Mesothelial cell of epicardium (in vitro differentiated cells): Measurements from ENCODE around the gene DOCK4. TPM values are rescaled to one million over a fixed set of nuclear protein-coding genes. Genes with fewer than 3 reads are reported as not detected.

Source experiments
- DNase-seq, 2 experiments: peaks; one replicate each; pipeline ENCODE4 v3.0.0; 2021; ENCODE audit warnings: low spot score in 2 of 2; ENCODE audit not compliant: unreplicated experiment in 2 of 2
- H3K27ac Mint-ChIP-seq: 2 replicates; pipeline ENCODE4 v1.8.0; 2021; ENCODE audit warnings: mixed read lengths
- H3K27me3 Mint-ChIP-seq: 2 replicates; pipeline ENCODE4 v1.8.0; 2021; ENCODE audit warnings: low read depth, mixed read lengths
- H3K36me3 Mint-ChIP-seq: 2 replicates; pipeline ENCODE4 v1.8.0; 2021; ENCODE audit warnings: mixed read lengths
- H3K4me1 Mint-ChIP-seq: 2 replicates; pipeline ENCODE4 v1.8.0; 2021; ENCODE audit warnings: mixed read lengths
- H3K4me3 Mint-ChIP-seq: 2 replicates; pipeline ENCODE4 v1.8.0; 2021; ENCODE audit warnings: mild to moderate bottlenecking, moderate library complexity, mixed read lengths
- H3K9me3 Mint-ChIP-seq: 2 replicates; pipeline ENCODE4 v1.8.0; 2021; ENCODE audit warnings: mixed read lengths
- total RNA-seq: library from RNA; stranded (reverse); gene quantifications from 3 replicates; pipeline ENCODE4 v1.2.1, GENCODE V29; 2021
- TF ChIP-seq, protein P1 (sequence below): fragments of 200-600 bp; sonication (generic); IDR thresholded peaks from one replicate; pipeline ENCODE4 v1.5.0; 2021; ENCODE audit warnings: antibody characterized with exemption; ENCODE audit not compliant: unreplicated experiment

The DOCK4 gene
- total RNA-seq, 1 donor from 2014 or later, result 27.7 TPM

DNA sequence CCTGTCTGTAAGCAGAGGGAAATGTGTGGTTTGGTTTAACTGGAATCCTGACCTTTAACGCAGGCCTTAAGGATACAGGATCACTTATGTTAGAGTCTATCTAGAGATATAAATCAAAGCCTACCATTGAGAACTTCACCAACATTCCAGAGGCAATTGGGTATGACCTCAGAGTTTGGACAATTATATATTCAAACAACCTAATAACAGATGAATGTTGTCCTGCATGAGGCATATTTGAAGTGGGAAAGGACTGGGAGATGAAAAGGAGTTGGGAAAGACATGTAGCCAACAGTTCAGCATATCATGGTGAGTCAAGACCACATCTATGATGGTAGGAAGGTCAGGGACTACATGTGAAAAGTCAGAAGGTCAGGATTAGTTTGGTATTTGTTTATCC is 274.2 kb downstream of the DOCK4 start:
- no peak for DNase-seq
- H3K36me3 Mint-ChIP-seq, result peaks cover 6% of the 10 kb centered on the region
- H3K9me3 Mint-ChIP-seq, result no peaks in the 10 kb centered on the region
- TF ChIP-seq, protein P1, sequence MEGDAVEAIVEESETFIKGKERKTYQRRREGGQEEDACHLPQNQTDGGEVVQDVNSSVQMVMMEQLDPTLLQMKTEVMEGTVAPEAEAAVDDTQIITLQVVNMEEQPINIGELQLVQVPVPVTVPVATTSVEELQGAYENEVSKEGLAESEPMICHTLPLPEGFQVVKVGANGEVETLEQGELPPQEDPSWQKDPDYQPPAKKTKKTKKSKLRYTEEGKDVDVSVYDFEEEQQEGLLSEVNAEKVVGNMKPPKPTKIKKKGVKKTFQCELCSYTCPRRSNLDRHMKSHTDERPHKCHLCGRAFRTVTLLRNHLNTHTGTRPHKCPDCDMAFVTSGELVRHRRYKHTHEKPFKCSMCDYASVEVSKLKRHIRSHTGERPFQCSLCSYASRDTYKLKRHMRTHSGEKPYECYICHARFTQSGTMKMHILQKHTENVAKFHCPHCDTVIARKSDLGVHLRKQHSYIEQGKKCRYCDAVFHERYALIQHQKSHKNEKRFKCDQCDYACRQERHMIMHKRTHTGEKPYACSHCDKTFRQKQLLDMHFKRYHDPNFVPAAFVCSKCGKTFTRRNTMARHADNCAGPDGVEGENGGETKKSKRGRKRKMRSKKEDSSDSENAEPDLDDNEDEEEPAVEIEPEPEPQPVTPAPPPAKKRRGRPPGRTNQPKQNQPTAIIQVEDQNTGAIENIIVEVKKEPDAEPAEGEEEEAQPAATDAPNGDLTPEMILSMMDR, result no peak
- no peaks in the 10 kb centered on the region for H3K4me1 Mint-ChIP-seq
- no peak overlapping the region for H3K4me3 Mint-ChIP-seq
- H3K27ac Mint-ChIP-seq, result no peak overlapping the region
- no peaks in the 10 kb centered on the region for H3K27me3 Mint-ChIP-seq

- Mint-ChIP-seq H3K27me3 (no peaks in the 10 kb centered on the region), H3K4me1 (no peaks in the 10 kb centered on the region), H3K4me3 (no peak overlapping the region)
Measured at GRCh38 chr7:111931016-111931517, 275.1 kb downstream of the DOCK4 start.

GRCh38 chr7:111929264-111929663 is 276.9 kb downstream of the DOCK4 start:
- Mint-ChIP-seq H3K27me3 (no peaks in the 10 kb centered on the region), H3K9me3 (peaks cover under 1% of the 10 kb centered on the region), H3K36me3 (peaks cover 10% of the 10 kb centered on the region), H3K4me1 (no peaks in the 10 kb centered on the region), H3K27ac (no peak overlapping the region), H3K4me3 (no peak overlapping the region)
- TF ChIP-seq, protein P1, result no peak
- no peak for DNase-seq

More at GRCh38 chr7:111931016-111931517, 275.1 kb downstream of the DOCK4 start:
- Mint-ChIP-seq H3K27ac (no peak overlapping the region), H3K36me3 (peaks cover 6% of the 10 kb centered on the region), H3K9me3 (no peaks in the 10 kb centered on the region)
- no peak for DNase-seq
- TF ChIP-seq, protein P1, result no peak

GRCh38 chr7:111927353-111928019 is 278.7 kb downstream of the DOCK4 start:
- Mint-ChIP-seq H3K27me3 (no peaks in the 10 kb centered on the region), H3K27ac (no peak overlapping the region), H3K4me3 (no peak overlapping the region), H3K9me3 (peaks cover 10% of the 10 kb centered on the region), H3K4me1 (no peaks in the 10 kb centered on the region), H3K36me3 (peaks cover 11% of the 10 kb centered on the region)
- TF ChIP-seq, protein P1, result no peak
- DNase-seq, result no peak

DNA sequence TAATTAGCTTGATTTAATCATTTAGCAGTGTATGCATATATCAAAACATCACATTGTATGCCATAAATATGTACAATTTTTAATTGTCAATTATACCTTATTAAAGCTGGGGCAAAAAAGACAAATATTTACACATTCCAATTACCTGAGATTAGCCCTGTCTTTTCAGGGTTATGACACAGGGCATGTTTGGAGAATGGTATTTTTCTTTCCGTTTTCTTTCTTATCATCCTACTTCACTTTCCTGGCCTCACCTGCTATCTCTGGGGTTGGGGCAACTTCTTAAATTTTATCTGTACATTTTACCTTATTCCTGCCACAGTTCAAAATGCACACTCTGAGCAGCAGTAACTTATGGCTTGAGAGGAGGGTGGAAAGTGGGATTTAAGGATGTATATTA is 285.9 kb downstream of the DOCK4 start:
- Mint-ChIP-seq H3K27ac (no peak overlapping the region), H3K4me3 (no peak overlapping the region), H3K36me3 (peaks cover 14% of the 10 kb centered on the region), H3K27me3 (no peaks in the 10 kb centered on the region), H3K4me1 (no peaks in the 10 kb centered on the region), H3K9me3 (peaks cover 10% of the 10 kb centered on the region)
- no peak for DNase-seq
- TF ChIP-seq, protein P1, result no peak
